Mammary epithelial cell (primary cell): Measurements from ENCODE around the gene CSNK1G3.

Source experiments
- CTCF ChIP-seq, 2 donors: IDR thresholded peaks in 1 of 2; conservative IDR thresholded peaks in 1 of 2; 2 replicates each; pipeline ENCODE4 v1.5.1; 2011 to 2012; ENCODE audit warnings: inconsistent platforms in 2 of 2, low read length in 2 of 2, mild to moderate bottlenecking in 2 of 2, control low read depth in 1 of 2, low read depth in 1 of 2; ENCODE audit not compliant: insufficient read depth in 1 of 2; ENCODE audit errors: extremely low read depth in 1 of 2
- EZH2 ChIP-seq: IDR thresholded peaks from 2 replicates; pipeline ENCODE4 v1.6.1; 2012; ENCODE audit warnings: low read length, inconsistent platforms, borderline replicate concordance

GRCh38 chr5:123486951-123487655 lies 24.9 kb upstream of the CSNK1G3 start:
- TF ChIP-seq CTCF (conservative IDR thresholded peaks at IDR 0.05 in 1 of 2, IDR thresholded peaks at IDR 0.05 in 1 of 2; ENCODE audit: extremely low read depth in 1 of 2, insufficient read depth in 1 of 2, low read depth in 1 of 2, low read length in 2 of 2): no peak
- TF ChIP-seq EZH2: no peak
